Mesothelial cell of epicardium (in vitro differentiated cells): ENCODE results near the gene FLRT2. TPM values are rescaled to one million over a fixed set of nuclear protein-coding genes. Genes with fewer than 3 reads are reported as not detected.

ENCODE experiments used
- DNase-seq, 2 experiments: peaks; one replicate each; pipeline ENCODE4 v3.0.0; 2021; ENCODE audit warnings: low spot score in 2 of 2; ENCODE audit not compliant: unreplicated experiment in 2 of 2
- H3K27ac Mint-ChIP-seq: 2 replicates; pipeline ENCODE4 v1.8.0; 2021; ENCODE audit warnings: mixed read lengths
- H3K27me3 Mint-ChIP-seq: 2 replicates; pipeline ENCODE4 v1.8.0; 2021; ENCODE audit warnings: low read depth, mixed read lengths
- H3K36me3 Mint-ChIP-seq: 2 replicates; pipeline ENCODE4 v1.8.0; 2021; ENCODE audit warnings: mixed read lengths
- H3K4me1 Mint-ChIP-seq: 2 replicates; pipeline ENCODE4 v1.8.0; 2021; ENCODE audit warnings: mixed read lengths
- H3K4me3 Mint-ChIP-seq: 2 replicates; pipeline ENCODE4 v1.8.0; 2021; ENCODE audit warnings: mild to moderate bottlenecking, moderate library complexity, mixed read lengths
- H3K9me3 Mint-ChIP-seq: 2 replicates; pipeline ENCODE4 v1.8.0; 2021; ENCODE audit warnings: mixed read lengths
- CTCF ChIP-seq: fragments of 200-600 bp; sonication (generic); IDR thresholded peaks from one replicate; pipeline ENCODE4 v1.5.0; 2021; ENCODE audit warnings: antibody characterized with exemption; ENCODE audit not compliant: unreplicated experiment
- total RNA-seq: library from RNA; stranded (reverse); gene quantifications from 3 replicates; pipeline ENCODE4 v1.2.1, GENCODE V29; 2021

The FLRT2 gene
- total RNA-seq, 1 donor from 2014 or later = 150 TPM

GRCh38 chr14:85607651-85608081, 77.7 kb downstream of the FLRT2 start:
- Mint-ChIP-seq H3K4me3 (no peak overlapping the region), H3K27ac (no peak overlapping the region), H3K4me1 (peaks cover 26% of the 10 kb centered on the region), H3K36me3 (peaks cover 33% of the 10 kb centered on the region), H3K9me3 (no peaks in the 10 kb centered on the region), H3K27me3 (no peaks in the 10 kb centered on the region)
- TF ChIP-seq CTCF = no peak
- DNase-seq = no peak

DNA sequence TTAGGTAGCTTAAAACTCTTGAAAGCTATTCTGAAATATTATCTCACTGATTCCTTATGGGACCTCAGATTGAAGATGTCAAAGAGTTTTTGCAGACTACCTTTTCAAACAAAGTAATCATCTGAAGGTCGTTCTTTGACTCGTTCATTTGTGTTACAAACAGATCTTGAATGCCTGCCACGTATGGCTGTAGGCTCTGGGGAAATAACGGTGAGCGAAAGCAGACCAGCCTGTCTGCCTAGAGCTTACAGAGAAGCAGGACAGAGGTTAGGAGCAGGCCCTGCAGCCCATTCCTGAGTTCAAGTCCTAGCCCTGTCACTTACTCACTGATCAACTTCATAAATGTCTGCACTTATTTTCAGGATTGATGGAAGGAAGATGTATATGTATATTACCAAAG, 83.6 kb downstream of the FLRT2 start:
- no peak for TF ChIP-seq CTCF
- no peaks in the 10 kb centered on the region for H3K9me3 Mint-ChIP-seq
- no peak overlapping the region for H3K27ac Mint-ChIP-seq
- peaks cover 26% of the 10 kb centered on the region for H3K4me1 Mint-ChIP-seq
- no peak for DNase-seq
- H3K36me3 Mint-ChIP-seq = peaks cover 24% of the 10 kb centered on the region
- no peaks in the 10 kb centered on the region for H3K27me3 Mint-ChIP-seq
- H3K4me3 Mint-ChIP-seq = no peak overlapping the region

GRCh38 chr14:85616386-85616885, 86.5 kb downstream of the FLRT2 start:
- Mint-ChIP-seq H3K27ac (peak overlapping the region; percentile 80), H3K36me3 (peaks cover 19% of the 10 kb centered on the region), H3K4me3 (no peak overlapping the region), H3K27me3 (no peaks in the 10 kb centered on the region), H3K4me1 (peaks cover 26% of the 10 kb centered on the region), H3K9me3 (no peaks in the 10 kb centered on the region)
- DNase-seq = no peak
- no peak for TF ChIP-seq CTCF

DNA sequence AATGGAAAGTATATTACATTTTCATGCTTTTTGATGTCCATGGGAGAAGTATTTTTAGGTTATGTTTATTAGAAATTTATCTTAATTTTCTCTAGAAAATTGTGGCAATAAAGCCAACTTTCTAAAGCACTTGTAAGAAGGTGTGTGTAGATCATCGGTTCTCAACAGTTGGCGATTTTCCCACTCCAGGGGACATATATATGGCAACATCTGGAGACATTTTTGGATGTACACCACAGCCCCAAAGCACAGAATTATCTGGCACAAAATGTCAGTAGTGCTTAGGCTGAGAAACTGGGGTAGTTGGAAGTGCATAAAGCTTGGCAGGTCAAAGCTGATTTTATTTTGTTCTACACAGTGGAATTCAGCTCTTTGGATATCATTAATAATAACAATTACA, 86.9 kb downstream of the FLRT2 start:
- peaks cover 23% of the 10 kb centered on the region for H3K36me3 Mint-ChIP-seq
- DNase-seq = no peak
- H3K4me1 Mint-ChIP-seq = peaks cover 26% of the 10 kb centered on the region
- H3K27me3 Mint-ChIP-seq = no peaks in the 10 kb centered on the region
- H3K9me3 Mint-ChIP-seq = no peaks in the 10 kb centered on the region
- no peak overlapping the region for H3K4me3 Mint-ChIP-seq
- peak overlapping the region; percentile 80 for H3K27ac Mint-ChIP-seq
- TF ChIP-seq CTCF = no peak

GRCh38 chr14:85617791-85618190, 87.8 kb downstream of the FLRT2 start:
- Mint-ChIP-seq H3K27ac (no peak overlapping the region), H3K4me3 (no peak overlapping the region), H3K36me3 (peaks cover 32% of the 10 kb centered on the region), H3K4me1 (peaks cover 26% of the 10 kb centered on the region), H3K9me3 (peaks cover 4% of the 10 kb centered on the region), H3K27me3 (no peaks in the 10 kb centered on the region)
- no peak for TF ChIP-seq CTCF
- no peak for DNase-seq

GRCh38 chr14:85618390-85618789, 88.4 kb downstream of the FLRT2 start:
- Mint-ChIP-seq H3K27me3 (no peaks in the 10 kb centered on the region), H3K27ac (no peak overlapping the region), H3K9me3 (peaks cover 4% of the 10 kb centered on the region), H3K4me1 (peaks cover 25% of the 10 kb centered on the region), H3K4me3 (no peak overlapping the region), H3K36me3 (peaks cover 37% of the 10 kb centered on the region)
- no peak for TF ChIP-seq CTCF
- DNase-seq = no peak
